H54 (cell line): Measurements from ENCODE around the gene GCKR.
"Not testable (repeated sequence)": the region's sequence is repeated elsewhere in the genome, so short reads cannot be mapped to it uniquely, and the experiment has no call there.

ENCODE experiments used
- DNase-seq: peaks from one replicate; pipeline ENCODE4 v3.0.0; 2011; ENCODE audit warnings: low spot score, mixed read lengths; ENCODE audit not compliant: insufficient read length
- FAIRE-seq: peaks from 3 replicates; lab custom pipeline; 2011; peaks lifted over from hg19 to GRCh38; lab: Jason Lieb, UNC
- POLR2A ChIP-seq: IDR thresholded peaks from 2 replicates; pipeline ENCODE4 v1.6.1; 2011; ENCODE audit warnings: low read depth, mild to moderate bottlenecking, low read length

Gene GCKR

DNA sequence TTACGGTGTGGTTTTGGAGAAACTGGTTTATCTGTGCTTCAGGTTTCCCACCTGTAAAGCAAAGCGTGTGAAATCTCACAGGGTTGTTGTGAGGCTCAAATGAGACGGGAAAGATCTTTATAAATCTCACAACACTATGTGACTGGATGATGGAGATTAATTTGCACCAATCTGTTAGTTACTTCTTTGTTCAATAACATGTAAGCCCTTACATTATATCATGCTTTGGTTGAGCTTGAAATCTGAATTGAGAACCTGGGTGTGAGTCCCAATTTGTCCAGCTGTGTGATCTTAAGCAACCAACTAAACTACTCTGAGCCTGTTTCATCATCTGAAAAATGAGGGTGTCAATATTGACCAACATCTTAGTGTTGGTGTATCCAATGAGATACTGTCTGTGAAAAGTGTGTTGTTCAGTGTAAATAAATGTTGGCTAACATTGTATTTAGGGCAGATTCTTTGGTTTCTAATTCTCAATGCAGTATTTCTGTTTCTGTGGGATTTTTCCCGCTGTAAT lies 741 bp upstream of the GCKR start:
- no peak for TF ChIP-seq POLR2A
- DNase-seq (no peak), FAIRE-seq (no peak)

DNA sequence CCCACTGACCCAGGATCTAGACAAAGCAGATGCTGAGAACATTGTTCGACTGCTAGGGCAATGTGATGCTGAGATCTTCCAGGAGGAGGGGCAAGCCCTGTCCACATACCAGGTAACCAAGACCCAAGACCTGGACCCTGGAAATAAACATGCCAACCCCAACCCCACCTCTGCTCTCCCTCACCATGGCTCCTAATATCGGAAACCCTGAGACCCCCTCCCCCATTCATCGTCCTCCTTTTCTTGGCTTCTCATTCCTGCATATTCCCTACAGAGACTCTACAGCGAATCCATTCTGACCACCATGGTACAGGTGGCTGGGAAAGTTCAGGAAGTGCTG lies 619 bp downstream of the GCKR start:
- no peak for TF ChIP-seq POLR2A
- DNase-seq (no peak), FAIRE-seq (no peak)

DNA sequence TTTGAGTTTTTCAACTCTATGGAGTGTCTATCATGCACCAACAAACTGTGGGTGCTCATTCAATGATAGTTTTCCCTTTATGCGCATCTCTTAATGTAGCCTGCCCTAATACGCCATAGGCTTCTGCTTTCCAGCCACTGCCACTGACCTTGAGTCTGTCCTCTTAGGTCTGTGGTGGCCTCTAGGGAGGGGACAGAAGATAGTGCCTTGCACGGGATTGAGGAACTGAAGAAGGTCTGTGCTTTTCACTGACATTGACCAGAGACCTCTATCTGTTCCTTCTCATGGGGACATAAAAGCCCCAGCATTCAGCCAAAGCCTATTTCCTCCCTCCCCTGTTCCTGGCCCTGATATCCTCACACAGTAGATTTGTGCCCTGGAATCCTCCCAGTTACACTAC lies 2.3 kb downstream of the GCKR start:
- FAIRE-seq (no peak), DNase-seq (no peak)
- no peak for TF ChIP-seq POLR2A

DNA sequence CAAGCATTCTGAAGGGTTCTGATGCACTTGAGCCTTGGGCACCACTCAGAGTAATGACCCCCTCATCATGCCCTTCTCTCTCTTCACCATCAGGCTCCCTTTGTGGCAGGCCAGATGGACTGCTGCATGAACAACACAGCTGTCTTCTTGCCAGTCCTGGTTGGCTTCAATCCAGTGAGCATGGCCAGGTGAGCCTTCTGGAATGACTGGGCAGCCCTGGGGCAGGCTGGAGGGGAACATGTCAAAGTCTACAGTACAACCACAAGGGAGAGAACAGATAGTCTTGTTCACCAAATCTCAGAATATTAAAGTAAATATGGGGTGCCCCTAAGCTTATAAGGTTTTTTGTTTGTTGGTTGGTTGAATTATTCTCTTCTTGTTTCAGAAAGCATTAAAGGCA lies 4.4 kb downstream of the GCKR start:
- DNase-seq, result no peak
- TF ChIP-seq POLR2A, result no peak
- FAIRE-seq, result no peak

DNA sequence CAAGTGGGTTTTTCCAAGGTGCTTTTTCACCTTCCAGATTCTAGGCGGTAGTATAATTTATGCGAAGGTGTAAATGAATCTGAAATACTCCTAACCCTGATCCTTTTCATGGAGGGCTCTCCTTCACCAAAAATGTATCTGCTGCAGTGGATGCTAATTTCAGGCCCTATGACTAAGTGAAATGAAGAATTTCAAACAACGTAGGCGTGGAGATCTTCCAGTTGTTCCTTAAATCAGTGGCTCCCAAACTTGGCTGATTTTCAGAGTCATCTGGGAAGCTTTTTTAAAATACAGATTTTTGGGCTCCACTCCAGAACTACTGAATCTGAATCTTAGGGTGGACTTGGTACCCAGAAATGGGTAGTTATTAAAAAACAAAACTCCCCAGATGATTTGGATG lies 5.5 kb downstream of the GCKR start:
- no peak for TF ChIP-seq POLR2A
- DNase-seq (no peak), FAIRE-seq (no peak)

DNA sequence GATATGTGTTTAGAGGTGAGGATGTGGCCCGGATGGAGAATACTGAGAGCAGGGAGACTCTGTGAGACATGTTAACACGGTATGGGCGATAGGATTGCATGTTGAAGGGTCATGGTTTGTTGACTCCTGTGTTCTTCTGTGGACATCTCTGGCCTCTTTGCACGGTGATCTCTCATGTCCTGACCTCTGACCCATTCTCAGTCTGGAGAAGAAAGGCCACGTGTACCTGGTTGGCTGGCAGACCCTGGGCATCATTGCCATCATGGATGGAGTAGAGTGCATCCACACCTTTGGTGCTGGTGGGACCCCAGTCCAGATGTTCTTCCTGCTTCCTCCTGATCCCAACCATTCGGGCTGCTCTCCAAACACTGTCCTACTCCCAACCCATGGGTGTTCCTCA lies 9.9 kb downstream of the GCKR start:
- FAIRE-seq, result no peak
- no peak for DNase-seq
- TF ChIP-seq POLR2A, result no peak

DNA sequence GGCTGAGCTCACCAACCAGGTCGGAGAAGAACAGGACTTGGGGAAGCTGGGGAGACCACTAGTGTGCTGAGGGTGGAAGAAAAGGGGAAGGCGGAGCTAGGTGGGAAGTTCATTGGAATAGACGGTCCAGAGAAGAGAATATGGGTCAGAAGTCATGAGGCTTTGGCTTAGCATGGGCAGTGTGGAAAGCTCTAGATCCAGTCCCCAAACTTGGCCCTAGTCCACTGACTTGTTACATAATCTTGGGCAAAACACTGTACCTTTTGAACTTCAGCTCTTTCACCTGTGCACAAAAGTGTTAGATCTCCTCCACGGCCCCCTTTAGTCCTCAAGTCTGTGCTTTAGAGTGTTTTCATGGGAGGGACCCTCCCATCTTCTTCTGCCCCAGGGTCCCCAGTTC lies 10.7 kb downstream of the GCKR start:
- no peak for DNase-seq
- no peak for TF ChIP-seq POLR2A
- FAIRE-seq, result no peak

DNA sequence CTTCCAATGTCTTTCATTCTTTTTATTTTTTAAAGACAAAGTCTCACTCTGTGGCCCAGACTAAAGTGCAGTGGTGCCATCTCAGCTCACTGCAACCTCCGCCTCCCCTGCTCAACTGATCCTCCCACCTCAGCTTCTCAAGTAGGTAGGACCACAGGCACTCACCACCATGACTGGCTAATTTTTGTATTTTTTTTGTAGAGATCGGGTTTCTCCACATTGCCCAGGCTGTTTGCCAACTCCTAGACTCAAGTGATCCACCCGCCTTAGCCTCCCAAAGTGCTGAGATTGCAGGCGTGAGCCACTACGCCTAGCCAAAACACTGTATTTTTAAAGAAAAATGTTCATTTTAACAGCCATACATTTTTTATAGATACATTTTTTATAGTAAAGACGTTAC lies 12.7 kb downstream of the GCKR start:
- DNase-seq, result no peak
- FAIRE-seq, result no peak
- no peak for TF ChIP-seq POLR2A

DNA sequence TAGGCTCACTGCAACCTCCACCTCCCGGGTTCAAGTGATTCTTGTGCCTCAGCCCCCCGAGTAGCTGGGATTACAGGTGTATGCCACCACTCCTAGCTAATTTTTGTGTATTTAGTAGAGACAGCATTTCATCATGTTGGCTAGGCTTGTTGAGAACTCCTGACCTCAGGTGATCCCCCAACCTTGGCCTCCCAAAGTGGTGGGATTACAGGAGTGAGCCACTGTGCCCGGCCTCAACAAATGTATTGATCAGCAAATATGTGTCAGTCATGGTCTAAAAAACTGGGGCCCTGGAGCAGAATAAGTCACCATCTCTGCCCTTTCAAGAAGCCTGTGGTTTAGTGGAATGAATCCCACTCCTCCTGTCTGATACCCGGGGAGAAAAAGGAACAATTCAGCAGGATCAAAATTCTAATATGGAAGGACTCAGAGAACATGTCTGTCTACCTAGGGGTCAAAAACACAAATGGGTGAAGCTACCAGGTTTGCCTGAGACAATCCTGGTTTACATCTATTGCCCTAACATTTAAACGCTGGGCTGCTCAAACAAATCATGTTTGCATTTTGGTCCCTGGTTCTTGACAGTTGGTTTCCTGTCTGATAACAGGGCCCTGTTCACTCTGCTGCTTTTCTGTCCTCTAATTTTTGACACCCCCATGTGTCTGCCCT lies 21.6 kb downstream of the GCKR start:
- DNase-seq (no peak), FAIRE-seq (no peak)
- TF ChIP-seq POLR2A, result no peak

DNA sequence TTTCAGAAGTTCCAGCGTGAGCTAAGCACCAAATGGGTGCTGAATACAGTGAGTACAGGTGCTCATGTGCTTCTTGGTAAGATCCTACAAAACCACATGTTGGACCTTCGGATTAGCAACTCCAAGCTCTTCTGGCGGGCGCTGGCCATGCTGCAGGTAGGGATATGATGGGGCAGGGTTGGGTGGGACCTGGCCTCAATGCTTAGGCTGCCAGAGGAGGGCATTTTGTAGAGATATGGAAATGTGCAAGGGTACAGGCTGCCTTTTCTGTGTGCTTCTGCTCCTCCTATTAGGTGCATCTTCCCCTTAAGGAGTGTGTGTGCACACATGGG lies 22.1 kb downstream of the GCKR start:
- DNase-seq (no peak), FAIRE-seq (no peak)
- TF ChIP-seq POLR2A, result no peak

DNA sequence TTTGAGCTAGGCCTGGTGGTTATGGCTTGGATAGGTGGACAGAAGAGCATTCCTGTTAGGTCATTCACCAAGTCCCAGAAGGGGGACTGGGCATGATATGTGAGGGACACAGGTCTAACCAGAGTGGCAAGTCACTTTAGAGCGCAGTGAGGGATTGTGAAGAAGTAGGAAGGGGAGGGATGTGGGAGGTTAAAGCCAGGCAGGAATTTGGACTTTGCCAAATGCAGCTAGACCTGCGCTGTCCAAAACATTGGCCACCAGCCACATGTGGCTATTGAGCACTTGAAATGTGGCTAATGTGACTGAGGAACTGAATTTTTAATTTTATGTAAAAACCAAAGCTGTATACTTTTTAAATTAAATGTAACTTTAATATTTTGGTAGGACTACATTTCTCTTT lies 23.7 kb downstream of the GCKR start:
- FAIRE-seq, result no peak
- TF ChIP-seq POLR2A, result no peak
- DNase-seq, result no peak

DNA sequence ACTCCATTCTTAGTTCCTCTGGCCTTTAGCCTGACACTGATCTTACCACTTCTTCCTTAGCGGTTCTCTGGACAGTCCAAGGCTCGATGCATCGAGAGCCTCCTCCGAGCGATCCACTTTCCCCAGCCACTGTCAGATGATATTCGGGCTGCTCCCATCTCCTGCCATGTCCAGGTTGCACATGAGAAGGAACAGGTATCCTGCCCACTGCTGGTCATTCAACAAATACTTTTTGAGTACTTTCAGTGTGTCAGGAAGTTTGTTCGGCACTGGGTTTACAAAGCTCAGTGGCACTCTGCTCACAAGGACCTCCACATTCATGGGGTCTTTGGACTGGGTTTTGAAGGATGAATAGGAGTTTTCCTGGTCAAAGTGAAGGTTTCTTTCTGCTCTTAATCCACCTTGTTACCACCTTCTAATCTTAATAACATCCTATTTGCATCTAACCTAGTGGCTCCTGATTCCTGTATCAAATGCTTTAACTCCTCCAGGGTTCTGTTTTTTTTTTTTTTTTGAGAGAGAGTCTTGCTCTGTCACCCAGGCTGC lies 25.8 kb downstream of the GCKR start:
- no peak for TF ChIP-seq POLR2A
- no peak for FAIRE-seq
- DNase-seq, result no peak

DNA sequence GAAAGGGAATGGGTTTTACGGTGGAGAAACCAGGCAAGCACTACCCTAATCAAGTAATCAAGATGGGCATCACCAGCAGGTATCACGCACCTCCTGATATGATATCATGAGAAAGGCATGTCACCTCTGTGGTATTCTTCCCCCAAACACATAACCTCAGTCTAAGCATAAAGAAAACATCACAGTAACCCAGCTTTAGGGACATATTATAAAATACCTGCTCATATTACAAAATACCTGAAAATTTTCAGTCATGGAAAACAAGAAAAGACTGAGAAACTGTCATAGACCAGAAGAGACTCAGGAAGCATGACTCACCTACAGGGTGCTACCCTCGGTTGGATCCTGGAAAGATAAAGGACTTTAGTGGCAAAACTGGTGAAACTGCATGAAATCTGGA lies 30.5 kb downstream of the GCKR start:
- no peak for TF ChIP-seq POLR2A
- FAIRE-seq (peak; percentile 60), DNase-seq (no peak)

DNA sequence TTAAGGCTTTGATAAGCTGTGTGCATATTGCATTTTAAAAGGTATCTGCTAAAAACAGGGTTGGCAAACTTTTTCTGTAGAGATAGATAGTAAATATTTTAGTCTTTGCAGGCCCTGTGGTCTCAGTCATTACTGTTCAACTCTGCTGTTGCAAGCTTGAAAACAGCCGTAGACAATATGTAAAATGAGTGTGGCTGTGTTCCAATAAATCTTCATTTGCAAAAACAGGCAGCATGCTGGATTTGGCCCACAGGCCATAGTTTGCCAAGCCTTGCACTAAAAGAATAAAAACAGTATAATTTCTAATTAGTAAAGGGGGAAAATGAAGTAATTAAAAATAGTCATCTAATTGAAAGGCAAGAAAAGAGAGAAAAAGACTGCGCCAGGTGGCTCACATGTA lies 35.3 kb downstream of the GCKR start:
- no peak for DNase-seq
- TF ChIP-seq POLR2A, result no peak
- FAIRE-seq, result no peak

DNA sequence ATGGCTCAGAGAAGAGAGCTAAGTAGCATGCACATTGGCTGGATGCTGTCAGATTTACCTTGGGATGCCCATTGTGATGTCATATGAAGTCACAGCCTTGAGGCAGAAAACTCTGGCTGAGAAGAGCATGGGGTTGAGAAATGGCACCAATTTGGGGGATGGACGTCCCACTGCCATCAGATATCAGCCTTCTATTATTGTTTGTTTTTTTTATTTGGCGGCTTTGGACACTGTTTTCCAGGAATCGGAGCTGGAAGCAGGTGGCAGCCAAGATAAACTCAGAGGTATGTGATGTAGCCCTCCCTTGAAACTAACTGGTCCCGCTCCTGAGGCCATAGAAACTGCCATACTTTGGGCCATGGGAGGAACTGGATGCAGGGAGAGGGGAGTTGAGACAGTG lies 40.6 kb downstream of the GCKR start:
- TF ChIP-seq POLR2A, result no peak
- FAIRE-seq (no peak), DNase-seq (no peak)

DNA sequence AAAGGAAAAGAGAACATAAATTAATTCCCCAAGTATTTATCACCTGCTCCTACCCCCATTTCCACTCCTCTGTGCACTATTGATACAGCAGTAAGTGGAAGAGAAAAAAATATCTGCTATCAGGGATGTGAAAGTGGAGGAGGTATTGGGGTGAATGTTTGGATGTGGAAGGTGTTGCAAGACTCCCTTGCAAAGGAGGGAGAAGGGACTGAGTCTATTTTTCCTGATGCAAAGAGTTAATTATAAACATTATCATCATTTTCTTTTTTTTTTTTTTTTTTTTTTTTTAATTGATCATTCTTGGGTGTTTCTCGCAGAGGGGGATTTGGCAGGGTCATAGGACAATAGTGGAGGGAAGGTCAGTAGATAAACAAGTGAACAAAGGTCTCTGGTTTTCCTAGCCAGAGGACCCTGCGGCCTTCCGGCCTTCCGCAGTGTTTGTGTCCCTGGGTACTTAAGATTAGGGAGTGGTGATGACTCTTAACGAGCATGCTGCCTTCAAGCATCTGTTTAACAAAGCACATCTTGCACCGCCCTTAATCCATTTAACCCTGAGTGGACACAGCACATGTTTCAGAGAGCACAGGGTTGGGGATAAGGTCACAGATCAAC lies 42.3 kb downstream of the GCKR start:
- DNase-seq, FAIRE-seq: not testable (repeated sequence)

DNA sequence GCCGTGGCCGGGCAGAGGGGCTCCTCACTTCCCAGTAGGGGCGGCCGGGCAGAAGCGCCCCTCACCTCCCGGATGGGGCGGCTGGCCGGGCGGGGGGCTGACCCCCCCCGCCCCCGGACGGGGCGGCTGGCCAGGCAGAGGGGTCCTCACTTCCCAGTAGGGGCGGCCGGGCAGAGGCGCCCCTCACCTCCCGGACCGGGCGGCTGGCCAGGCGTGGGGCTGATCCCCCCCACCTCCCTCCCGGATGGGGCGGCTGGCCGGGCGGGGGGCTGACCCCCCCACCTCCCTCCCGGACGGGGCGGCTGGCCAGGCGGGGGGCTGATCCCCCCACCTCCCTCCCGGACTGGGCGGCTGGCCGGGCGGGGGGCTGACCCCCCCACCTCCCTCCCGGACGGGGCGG lies 43.0 kb downstream of the GCKR start:
- FAIRE-seq, result not testable (repeated sequence)

More for the DNA sequence above, 43.0 kb downstream of the GCKR start:
- DNase-seq, result not testable (repeated sequence)
